GM18870 (cell line): Measurements from ENCODE around the gene RPL13.

ENCODE experiments used
- ATAC-seq: cut with Tn5 transposase; IDR thresholded peaks from one replicate; pipeline ENCODE4 v1.9.1; 2021; ENCODE audit warnings: moderate library complexity; ENCODE audit not compliant: unreplicated experiment

RPL13 gene

DNA sequence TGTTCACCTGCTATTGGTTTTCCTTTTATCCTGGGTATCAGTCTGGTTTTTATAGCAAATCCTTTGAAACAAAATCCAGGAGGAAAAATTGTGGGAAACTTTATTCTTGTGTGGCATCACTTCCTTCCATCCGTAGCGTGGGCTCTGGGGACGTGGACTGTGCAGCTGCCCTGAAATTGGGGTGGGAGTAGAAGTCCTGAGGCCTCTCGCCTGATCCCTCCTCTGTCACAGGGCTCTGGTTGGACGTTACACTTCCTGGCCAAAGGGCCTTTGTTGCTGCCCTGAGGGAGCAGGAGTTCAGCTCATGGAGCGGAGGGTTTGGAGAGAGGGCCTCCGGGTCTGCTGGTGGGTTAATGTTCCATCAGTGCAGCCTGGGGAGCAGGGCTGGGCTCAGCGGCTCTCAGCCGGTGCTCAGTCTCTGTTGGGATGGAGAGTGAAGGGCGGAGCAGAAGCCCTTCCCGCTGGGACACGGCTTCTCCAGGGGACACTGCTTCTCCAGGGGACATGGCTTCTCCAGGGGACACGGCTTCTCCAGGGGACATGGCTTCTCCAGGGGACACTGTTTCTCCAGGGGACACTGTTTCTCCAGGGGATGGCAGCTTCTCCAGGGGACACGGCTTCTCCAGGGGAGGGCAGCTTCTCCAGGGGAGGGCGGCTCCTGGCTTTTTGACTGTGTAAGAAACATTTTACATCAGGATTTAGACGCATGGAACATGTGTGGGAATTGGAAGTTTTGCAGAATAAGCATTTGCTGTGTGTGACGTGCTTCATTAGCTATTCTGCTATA is 15.2 kb upstream of the RPL13 start:
- no peak for ATAC-seq

DNA sequence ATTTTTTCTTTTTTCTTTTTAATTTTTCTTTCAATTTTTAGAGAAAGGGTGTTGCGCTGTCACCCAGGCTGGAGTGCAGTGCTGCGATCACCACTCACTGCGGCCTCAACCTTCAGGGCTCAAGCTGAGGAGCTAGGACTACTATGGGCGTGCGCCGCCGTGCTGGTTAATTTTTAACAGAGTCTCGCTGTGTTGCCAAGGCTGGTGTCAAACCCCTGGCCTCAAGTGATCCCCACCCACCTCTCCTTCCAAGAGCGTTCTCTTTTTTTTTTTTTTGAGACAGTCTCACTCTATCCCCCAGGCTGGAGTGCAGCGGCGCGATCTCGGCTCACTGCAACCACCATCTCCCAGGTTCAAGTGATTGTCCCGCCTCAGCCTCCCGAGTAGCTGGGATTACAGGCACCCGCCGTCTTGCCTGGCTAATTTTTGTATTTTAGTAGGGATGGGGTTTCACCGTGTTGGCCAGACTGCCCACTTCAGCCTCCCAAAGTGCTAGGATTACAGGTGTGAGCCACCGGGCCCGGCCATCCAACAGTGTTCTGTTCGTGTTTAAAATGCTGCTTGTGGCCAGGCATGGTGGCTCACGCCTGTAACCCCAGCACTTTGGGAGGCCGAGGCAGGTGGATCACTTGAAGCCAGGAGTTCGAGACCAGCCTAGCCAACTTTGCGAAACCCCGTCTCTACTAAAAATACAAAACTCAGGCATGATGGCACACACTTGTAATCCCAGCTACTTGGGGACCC is 14.5 kb upstream of the RPL13 start:
- no peak for ATAC-seq

DNA sequence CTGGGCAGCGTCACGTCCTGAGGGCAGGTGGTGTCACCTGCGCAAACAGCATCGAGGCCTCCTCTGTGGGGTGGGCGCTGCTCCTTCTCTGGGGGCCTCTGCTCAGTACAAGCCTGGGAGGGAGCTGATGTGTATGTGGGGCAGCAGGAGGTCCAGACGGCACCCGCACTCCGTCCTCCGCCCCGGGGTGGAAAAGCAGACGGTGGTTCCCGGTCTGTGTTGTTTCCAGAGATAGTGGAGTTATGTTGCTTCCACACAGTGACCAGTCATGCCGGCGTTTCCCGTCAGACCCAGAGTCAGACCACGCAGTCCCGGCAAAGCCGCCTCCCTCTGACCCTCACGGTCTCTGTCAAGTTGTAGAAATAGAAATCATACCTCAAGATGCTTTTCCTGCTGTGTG is 13.7 kb upstream of the RPL13 start:
- no peak for ATAC-seq

DNA sequence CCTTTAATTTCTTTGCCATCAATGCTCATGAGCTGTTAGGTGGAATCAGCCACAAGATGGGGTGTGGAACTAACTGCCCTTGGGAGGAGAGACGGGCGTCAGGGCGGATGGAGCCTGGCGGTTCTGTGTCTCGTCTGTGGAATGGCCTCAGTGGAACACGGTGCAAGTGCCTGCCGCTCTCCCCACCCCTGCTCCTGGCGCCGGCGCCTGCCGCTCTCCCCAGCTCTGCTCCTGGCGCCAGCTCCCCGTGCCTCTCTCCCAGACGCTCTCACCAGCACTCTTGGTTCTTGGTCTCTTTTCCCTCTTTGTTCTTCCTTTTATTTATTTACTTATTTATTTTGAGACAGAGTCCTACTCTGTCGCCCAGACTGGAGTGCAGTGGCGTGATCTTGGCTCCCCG is 13.2 kb upstream of the RPL13 start:
- no peak for ATAC-seq

DNA sequence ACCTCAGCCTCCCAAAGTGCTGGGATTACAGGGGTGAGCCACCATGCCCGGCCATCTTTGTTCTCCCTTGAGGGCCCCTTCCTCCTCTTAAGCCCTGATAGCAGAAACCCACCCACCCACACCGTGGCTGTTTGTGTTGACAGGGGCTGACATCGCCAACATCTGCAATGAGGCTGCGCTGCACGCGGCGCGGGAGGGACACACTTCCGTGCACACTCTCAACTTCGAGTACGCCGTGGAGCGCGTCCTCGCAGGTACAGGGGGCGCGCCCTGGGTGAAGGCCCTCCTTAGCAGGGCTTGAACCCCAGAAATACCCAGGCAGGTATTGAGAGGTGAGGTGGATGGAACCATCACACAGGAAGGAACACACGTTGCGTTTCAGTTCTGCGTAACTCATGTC is 12.6 kb upstream of the RPL13 start:
- ATAC-seq, result no peak

DNA sequence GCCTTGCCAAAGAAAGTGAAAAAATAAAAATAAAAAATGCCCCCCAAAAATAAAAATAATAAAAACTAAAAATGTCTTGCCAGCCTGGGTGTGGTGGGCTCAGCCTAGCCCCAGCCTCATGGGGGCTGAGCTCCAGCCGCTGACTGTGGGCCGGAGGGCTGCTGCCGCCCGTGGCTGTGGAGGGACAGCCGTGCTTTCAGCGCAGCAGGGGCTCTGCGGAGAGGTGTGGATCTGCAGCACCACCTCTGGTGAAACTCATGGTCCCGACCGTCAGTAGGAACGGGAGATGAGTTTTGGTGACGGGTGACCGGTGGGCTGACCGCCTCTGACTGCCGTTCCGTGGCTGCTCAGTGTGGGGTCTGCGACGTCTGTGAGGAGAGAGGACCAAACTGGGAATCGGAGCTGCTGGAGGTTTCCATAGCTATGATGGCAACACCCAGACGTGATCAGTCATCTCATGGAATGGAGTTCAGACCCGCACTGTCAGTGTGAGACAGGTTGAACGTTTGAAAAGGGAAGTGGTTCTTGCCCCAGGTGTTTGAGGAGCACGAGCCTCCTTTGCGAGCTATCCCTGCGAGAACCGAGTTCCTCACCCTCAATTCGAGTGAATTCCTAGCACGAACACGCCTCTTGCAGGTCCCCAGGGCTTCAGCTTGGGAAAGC is 12.0 kb upstream of the RPL13 start:
- no peak for ATAC-seq

DNA sequence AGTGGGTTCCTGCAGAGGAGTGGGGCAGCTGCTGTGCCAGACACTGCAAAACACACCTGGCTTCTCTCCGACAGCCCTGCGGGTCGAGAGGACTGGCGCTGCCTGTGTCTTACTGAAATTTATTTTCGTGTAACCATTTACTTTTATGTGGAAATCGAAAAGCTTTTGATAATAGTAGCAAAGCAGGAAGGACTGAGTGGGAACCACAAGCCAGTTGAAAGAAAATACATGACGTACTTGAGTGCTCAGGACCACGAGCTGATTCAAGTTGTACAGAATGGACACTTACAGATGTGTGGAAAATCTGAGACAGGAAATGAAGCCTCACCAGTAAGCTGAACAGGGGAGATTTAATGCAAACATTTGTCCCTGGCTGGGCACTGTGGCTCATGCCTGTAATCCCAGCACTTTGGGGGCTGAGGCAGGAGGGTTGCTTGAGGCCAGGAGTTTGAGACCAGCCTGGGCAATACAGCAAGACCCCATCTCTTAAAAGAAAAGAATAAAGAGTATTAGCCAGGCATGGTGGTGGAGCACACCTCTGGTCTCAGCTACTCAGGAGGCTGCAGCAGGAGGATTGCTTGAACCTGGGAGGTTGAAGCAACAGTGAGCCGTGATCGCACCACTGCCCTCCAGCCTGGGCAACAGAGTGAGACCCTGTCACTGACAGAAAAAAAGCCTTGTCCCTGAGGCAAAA is 11.3 kb upstream of the RPL13 start:
- ATAC-seq, result no peak

DNA sequence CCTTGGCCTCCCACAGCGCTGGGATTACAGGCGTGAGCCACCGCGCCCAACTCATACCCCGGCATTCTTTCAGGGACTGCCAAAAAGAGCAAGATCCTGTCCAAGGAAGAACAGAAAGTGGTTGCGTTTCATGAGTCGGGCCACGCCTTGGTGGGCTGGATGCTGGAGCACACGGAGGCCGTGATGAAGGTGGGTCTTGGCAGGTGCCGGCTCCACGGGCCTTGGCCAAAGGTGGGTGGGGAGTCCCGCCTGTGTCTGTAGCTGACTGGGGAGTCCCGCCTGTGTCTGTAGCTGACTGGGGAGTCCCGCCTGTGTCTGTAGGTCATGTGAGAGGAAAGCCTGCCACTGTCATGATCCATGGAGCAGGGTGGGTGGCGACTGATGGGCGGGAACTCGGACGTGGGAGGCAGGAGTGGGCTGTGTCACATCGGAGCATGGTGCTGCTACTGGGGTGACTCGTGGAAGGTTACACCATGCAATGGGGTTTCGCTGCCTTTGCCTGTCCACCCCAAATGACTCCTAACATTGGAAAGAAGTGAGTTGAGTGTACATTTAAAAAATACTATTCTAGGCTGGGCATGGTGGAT is 10.0 kb upstream of the RPL13 start:
- no peak for ATAC-seq

DNA sequence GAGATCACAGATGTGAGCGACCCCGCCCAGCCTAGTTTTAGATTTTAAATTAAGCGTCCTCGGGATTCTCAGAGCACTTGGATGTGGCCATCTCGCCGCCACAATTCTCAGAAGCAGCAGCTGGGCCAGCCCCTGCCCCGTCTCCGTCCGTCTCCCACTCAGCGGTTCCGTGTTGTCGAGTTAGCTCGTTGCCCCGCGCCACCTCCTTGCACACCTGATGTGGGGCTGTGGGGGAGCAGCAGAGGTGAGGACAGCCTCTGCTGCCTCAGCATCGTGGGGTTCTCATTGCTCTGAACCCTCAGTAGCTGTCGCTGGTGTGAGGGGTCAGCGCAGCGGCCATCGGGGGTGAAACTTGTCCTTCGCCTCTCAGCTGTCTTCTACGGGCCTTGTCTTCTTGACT is 8.2 kb upstream of the RPL13 start:
- ATAC-seq, result no peak

DNA sequence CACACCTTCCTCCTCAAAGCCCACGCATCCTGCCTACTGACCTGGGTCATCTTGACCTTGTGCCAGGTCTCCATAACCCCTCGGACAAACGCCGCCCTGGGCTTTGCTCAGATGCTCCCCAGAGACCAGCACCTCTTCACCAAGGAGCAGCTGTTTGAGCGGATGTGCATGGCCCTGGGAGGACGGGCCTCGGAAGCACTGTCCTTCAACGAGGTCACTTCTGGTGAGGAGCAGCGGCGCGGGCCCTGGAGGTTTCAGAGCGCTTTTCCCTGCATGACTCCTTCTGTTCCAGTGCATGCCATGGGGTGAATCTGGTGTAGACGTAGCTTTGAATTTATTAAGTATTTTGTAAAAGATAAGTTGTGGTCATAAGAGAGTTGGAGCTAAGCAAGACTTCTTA is 7.6 kb upstream of the RPL13 start:
- no peak for ATAC-seq

DNA sequence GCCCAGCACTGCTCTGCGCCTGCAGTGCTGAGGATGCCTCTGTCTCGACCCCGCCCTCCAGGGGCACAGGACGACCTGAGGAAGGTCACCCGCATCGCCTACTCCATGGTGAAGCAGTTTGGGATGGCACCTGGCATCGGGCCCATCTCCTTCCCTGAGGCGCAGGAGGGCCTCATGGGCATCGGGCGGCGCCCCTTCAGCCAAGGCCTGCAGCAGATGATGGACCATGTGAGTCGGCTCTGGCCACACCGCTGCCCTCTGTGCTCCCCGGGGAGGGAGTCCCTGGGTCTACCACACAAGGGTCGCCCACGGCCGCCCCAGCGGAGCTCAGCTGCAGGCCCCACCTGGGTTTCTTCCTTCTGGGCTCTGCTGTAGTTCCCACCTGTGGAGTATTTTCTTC is 6.7 kb upstream of the RPL13 start:
- ATAC-seq, result no peak

DNA sequence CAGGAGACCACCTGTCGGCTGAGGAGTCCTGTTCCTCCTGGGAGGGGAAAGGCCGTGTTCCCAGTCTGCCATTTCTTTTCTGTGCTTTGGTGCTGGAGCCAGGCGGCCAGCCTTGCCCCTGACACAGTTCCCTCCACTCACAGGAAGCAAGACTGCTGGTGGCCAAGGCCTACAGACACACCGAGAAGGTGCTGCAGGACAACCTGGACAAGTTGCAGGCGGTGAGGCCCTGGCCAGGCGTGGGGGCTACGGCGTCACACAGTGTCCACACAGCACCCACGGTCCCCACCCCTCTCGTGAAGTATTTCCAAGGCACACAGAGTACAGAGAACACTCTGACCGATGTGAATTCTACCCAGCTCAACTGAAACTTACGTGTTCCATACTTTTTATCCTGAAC is 6.1 kb upstream of the RPL13 start:
- no peak for ATAC-seq

DNA sequence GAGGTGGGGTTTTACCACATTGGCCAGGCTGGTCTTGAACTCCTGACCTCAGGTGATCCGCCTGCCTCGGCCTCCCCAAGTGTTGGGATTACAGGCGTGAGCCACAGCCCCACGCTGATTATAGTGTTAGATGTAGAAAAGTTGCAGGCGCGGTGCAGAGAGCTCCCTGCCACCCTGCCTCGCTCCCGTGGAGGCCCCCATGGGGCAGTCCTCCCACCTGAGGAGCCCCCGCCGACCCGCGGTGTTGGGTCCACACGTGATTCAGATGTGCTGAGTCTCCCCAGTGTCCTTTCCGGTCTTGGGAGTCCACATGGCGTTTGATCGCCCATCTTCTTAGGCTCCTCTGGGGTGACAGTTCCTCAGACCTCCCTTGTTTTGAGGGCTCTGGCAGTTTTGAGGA is 5.2 kb upstream of the RPL13 start:
- no peak for ATAC-seq

DNA sequence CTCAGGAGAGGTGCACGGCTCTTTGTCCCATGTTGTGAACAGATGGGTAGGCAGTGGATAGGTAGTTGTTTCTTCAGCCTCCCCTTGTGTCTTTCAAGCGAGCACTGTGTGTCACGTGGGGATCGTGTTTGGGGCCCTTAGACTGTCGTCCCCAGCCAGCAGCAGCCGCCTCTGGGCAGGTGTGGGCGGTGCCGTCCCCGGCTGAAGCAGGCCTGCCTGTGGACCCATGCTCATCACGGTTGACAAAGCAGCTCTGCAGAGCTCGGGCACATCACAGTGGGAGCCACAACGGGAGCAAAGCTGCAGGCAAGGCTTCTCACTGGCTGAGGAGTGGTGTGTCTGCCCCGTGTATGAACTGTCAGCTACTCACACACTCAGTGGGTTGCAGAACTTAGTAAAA is 4.7 kb upstream of the RPL13 start:
- no peak for ATAC-seq

DNA sequence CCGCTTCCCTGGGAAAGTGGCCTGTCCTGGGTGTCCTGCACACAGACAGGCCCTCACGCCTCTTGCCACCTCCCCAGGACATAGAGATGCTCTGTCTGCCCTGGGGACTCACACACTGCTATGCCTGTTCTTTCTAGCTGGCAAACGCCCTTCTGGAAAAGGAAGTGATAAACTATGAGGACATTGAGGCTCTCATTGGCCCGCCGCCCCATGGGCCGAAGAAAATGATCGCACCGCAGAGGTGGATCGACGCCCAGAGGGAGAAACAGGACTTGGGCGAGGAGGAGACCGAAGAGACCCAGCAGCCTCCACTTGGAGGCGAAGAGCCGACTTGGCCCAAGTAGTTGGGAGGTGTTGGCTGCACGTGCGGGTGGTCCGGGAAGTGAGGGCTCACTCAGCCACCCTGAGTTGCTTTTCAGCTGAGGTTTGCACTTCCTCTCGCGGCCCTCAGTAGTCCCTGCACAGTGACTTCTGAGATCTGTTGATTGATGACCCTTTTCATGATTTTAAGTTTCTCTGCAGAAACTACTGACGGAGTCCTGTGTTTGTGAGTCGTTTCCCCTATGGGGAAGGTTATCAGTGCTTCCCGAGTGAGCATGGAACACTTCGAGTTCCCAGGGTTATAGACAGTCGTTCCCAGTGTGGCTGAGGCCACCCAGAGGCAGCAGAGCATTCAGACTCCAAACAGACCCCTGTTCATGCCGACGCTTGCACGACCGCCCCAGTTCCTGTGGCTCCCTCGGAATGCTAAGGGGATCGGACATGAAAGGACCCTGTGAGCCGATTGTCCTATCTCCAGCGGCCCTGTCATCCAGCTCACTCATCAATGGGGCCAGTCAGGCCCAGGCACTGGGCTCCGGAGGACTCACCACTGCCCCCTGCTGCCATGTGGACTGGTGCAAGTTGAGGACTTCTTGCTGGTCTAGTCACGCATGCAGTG is 3.5 kb upstream of the RPL13 start:
- no peak for ATAC-seq

DNA sequence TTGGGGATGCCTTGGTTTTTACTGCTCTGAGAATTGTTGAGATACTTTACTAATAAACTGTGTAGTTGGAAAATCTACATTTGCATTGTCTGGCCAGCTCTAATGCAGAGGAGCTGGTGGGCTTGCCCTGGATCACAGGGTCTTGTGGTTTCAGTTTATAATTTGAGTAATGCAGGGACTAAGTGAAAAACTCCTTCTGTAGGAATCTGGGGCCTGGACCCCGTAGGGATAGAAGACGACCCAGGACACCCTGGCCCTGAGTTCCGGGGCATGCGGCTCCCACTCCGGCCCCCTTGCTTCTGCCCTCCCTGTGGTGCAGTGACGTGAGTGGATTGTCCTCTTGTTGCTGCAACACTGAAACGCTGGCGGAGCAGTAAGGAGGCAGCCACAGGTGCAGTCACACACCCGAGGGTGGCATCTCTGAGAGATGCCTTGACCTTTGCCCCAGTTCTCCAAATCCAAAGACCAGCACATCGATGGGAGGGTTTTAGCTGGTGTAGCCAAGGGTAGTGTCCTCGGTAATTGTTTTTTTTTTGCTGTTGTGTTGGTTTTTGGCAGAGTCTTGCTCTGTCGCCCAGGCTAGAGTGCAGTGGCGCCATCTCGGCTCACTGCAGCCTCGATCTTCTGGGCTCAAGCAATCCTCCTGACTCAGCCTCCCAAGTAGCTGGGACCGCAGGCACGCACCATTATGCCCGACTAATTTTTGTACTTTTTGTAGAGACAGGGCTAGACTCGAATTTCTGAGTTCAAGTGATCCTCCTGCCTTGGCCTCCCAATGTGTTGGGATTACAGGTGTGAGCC is 2.6 kb upstream of the RPL13 start:
- ATAC-seq, result no peak

DNA sequence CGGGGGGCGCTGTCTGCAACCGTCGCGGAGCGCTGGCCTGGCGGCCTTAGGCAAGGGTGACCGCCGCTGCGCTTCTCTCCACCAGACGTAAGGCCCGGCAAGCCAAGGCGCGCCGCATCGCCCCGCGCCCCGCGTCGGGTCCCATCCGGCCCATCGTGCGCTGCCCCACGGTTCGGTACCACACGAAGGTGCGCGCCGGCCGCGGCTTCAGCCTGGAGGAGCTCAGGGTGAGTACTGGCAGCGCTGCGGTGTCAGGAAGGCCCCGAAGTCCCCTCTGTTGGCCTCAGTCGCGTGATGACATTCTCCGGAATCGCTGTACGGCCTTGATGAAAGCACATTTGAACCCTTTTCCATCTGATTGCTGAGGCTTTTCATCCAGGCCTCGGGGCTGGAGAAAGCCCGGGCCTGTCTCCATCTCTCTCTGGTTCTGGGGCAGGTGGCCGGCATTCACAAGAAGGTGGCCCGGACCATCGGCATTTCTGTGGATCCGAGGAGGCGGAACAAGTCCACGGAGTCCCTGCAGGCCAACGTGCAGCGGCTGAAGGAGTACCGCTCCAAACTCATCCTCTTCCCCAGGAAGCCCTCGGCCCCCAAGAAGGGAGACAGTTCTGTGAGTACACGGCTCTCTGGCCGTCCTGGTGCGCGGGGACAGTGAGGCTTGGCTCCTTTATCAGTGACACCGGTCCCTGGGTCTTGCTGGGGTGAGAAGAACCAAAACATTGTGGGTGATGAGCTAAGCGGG is 831 bp downstream of the RPL13 start:
- no peak for ATAC-seq

DNA sequence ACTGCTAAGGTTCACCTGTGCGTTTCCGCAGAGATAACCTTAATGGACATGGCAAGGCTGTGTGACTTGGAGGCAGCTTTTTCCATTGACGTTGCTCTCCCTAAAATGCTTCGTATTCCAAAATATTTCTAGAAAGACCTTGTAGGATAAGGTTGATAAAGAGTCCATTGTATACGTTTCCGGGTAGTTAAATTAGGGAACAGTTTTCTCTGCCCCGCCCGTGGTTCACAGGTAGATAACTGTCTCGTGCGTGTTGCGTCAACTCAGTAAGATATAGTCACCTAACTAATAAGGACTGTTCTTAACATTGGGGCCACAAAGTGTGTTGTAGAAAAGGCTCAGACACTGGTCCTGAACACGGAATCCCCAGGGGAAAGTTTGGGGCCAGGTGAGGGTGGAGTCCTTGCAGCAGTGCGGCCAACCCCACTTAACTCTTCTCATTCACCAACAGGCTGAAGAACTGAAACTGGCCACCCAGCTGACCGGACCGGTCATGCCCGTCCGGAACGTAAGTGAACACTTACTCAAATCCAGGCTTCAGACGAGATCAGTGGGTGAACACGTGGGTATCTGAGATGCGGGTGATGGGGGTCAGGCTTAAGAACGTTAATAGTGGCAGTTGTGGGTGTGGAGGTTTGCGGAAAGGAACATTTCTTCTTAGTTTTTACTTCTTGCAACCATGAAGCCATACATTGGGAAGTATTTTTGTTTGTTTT is 1.6 kb downstream of the RPL13 start:
- no peak for ATAC-seq
